HL-60 (cell line): ENCODE data around the gene SGCE.

Experiments
- POLR2AphosphoS5 ChIP-seq: IDR thresholded peaks from 2 replicates; pipeline ENCODE4 v1.6.1; 2012; ENCODE audit warnings: low read depth
- TF ChIP-seq, protein P1 (sequence below): IDR thresholded peaks from one replicate; pipeline ENCODE4 v1.5.1; 2011; ENCODE audit warnings: low read length, control low read depth, inconsistent platforms; ENCODE audit not compliant: insufficient read depth

DNA sequence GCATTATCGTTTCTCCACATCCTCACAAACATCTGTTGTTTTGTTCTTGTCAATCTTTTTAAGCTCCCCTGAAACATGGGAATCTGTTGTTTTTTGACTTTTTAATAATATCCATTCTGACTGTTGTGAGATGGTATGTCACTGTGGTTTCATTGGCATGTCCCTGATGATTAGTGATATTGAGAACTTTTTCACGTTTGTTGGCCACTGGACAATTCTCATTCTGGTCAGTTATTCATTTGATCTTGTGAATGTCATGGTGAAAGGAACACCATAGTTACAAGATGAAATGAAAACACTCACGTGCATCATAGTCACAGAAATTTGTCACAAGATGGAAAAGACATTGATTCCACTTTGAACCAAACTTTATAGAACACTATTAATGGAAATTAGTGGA is 20.5 kb upstream of the SGCE start:
- TF ChIP-seq, protein P1, sequence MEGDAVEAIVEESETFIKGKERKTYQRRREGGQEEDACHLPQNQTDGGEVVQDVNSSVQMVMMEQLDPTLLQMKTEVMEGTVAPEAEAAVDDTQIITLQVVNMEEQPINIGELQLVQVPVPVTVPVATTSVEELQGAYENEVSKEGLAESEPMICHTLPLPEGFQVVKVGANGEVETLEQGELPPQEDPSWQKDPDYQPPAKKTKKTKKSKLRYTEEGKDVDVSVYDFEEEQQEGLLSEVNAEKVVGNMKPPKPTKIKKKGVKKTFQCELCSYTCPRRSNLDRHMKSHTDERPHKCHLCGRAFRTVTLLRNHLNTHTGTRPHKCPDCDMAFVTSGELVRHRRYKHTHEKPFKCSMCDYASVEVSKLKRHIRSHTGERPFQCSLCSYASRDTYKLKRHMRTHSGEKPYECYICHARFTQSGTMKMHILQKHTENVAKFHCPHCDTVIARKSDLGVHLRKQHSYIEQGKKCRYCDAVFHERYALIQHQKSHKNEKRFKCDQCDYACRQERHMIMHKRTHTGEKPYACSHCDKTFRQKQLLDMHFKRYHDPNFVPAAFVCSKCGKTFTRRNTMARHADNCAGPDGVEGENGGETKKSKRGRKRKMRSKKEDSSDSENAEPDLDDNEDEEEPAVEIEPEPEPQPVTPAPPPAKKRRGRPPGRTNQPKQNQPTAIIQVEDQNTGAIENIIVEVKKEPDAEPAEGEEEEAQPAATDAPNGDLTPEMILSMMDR, result no peak
- TF ChIP-seq POLR2AphosphoS5, result no peak
